SJSA1 (cell line): ENCODE measurements around the gene FNIP1. TPM values are rescaled to one million over a fixed set of nuclear protein-coding genes. Genes with fewer than 3 reads are reported as not detected.
"Not testable (repeated sequence)": the region's sequence is repeated elsewhere in the genome, so short reads cannot be mapped to it uniquely, and the experiment has no call there.

Source experiments
- DNase-seq, 2 experiments: peaks; one replicate each; pipeline ENCODE4 v3.0.0-alpha.2; 2015 to 2020; ENCODE audit warnings: low spot score in 2 of 2, low read depth in 1 of 2
- H3K27ac ChIP-seq: fragments of 250-450 bp; sonication (Bioruptor Pico); 2 replicates; pipeline ENCODE4 v1.5.1; 2020; ENCODE audit warnings: mild to moderate bottlenecking, moderate library complexity
- H3K27me3 ChIP-seq: fragments of 250-450 bp; sonication (Bioruptor Pico); replicated peaks from 2 replicates; pipeline ENCODE4 v1.5.1; 2020; ENCODE audit warnings: mild to moderate bottlenecking, moderate library complexity
- H3K36me3 ChIP-seq: fragments of 250-450 bp; sonication (Bioruptor Pico); 2 replicates; pipeline ENCODE4 v1.5.1; 2020; ENCODE audit warnings: mild to moderate bottlenecking
- H3K4me1 ChIP-seq: fragments of 250-450 bp; sonication (Bioruptor Pico); replicated peaks from 2 replicates; pipeline ENCODE4 v1.6.1; 2021; ENCODE audit warnings: mild to moderate bottlenecking
- H3K4me3 ChIP-seq: fragments of 250-450 bp; sonication (Bioruptor Pico); 2 replicates; pipeline ENCODE4 v1.5.1; 2020; ENCODE audit warnings: mild to moderate bottlenecking
- H3K9me3 ChIP-seq: fragments of 250-450 bp; sonication (Bioruptor Pico); replicated peaks from 2 replicates; pipeline ENCODE4 v1.5.1; 2020; ENCODE audit warnings: mild to moderate bottlenecking
- total RNA-seq: library from RNA; depleted of rRNA; stranded (reverse); fragments of >200 nt; shearing (Covaris generic); gene quantifications from 2 replicates; pipeline ENCODE4 v1.2.3, GENCODE V29; 2014; rRNA removed

The FNIP1 gene
- total RNA-seq, 1 experiment from 2014 or later = 44.5 TPM

DNA sequence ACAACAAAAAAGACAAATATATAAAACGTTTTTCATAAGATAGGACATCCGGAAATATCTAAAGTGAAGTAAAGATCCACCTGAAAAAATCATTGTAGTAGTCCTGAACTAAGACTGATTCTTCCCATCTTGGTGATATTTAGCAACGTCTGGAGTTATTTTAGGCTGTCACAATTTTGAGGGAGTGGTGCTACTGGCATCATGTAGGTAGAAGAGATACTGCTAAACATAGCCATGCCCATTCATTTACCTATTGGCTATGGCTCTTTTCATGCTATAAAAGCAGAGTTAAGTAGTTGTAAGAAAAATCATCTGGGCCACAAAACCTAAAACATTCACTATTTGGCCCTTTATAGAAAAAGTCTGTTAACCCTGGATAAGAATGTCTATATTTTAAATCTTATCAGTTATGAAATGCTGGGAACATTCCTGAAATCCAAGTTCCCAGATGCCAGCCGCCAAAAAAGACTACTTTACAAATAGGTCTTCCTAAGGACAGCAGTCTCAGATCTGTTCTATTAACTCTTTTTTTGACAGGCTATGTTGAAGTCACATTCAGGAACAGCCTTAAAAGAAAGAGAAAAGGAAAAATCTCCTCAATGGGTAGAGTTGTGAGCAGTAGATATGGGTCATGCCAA, 188.8 kb downstream of the FNIP1 start:
- Histone ChIP-seq H3K27ac (no peak overlapping the region), H3K36me3 (peaks cover 3% of the 10 kb centered on the region), H3K4me1 (peaks cover 26% of the 10 kb centered on the region), H3K27me3 (no peaks in the 10 kb centered on the region), H3K4me3 (no peak overlapping the region), H3K9me3 (no peaks in the 10 kb centered on the region)
- DNase-seq = no peak

DNA sequence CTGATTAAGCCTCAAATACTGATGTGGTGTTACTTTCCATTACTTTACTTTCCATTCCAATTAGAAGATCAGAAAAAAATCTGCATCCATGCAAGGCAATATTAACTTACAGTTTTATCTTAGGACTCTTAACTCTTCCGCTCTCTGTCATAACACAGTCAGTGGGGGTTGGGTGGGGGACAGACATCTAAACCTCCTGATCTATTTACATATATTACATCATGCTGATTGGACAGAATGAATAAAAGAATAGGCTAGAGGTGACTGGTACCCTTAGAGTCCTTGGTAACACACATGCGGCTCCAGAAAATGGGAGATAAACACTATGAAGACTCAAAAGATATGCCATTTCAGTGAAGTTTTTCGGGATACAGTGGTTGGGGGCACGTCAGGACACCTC, 189.4 kb downstream of the FNIP1 start:
- no peaks in the 10 kb centered on the region for H3K9me3 ChIP-seq
- peaks cover 9% of the 10 kb centered on the region for H3K36me3 ChIP-seq
- no peaks in the 10 kb centered on the region for H3K27me3 ChIP-seq
- peaks cover 24% of the 10 kb centered on the region for H3K4me1 ChIP-seq
- no peak overlapping the region for H3K27ac ChIP-seq
- no peak overlapping the region for H3K4me3 ChIP-seq
- DNase-seq = no peak

DNA sequence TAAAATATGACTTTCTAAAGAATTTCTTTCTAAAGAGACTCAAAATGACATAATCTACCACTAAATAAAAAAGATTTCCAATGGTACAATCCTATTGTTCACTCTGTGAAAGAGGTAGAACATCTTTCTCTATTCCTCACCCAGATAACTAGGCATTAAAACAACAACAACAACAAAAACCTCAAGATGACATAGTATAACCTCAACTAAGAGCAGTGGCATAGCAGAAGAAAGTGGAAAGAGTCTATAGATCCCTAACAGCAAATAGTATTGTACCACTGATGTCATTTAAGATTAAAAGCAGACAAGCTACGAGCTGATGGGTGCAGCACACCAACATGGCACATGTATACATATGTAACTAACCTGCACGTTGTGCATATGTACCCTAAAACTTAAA, 191.7 kb downstream of the FNIP1 start:
- H3K27ac ChIP-seq = no peak overlapping the region
- peaks cover 14% of the 10 kb centered on the region for H3K36me3 ChIP-seq
- DNase-seq = no peak
- no peaks in the 10 kb centered on the region for H3K9me3 ChIP-seq
- H3K4me3 ChIP-seq = no peak overlapping the region
- H3K4me1 ChIP-seq = peaks cover 7% of the 10 kb centered on the region
- H3K27me3 ChIP-seq = no peaks in the 10 kb centered on the region

DNA sequence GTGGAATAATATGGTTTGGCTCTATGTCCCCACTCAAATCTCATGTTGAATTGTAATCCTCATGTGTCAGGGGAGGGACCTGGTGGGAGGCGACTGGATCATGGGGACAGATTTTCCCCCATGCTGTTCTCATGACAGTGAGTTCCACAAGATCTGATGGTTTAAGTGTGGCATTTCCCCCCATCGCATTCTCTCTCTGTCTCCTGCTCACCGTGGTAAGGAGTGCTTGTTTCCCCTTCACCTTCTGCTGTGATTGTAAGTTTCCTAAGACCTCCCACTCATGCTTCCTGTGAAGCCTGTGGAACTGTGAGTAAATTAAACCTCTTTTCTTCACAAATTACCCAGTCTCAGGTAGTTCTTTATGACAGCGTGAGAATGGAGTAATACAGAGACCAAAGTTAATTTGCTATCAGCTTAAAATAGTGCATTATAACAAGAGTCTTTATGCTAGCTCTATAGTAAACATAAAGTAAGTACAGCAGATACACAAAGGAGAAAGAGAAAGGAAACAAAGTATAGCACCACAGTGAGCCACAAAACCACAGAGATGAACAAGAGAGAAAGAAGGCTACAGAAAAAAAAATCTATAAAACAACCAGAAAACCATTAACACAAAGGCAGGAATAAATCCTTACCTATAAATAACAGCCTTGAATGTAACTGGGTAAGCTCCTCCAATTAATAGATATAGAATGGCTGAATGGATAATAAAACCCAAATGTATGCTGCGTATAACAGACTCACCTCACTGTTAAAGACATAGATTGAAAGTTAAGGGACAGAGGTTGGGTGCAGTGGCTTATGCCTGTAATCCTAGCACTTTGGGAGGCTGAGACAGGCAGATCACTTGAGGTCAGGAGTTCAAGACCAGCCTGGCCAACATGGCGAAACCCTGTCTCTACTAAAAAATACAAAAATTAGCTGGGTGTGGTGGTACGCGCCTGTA, 201.5 kb downstream of the FNIP1 start:
- Histone ChIP-seq H3K27ac (no peak overlapping the region), H3K4me3 (no peak overlapping the region), H3K27me3 (no peaks in the 10 kb centered on the region), H3K36me3 (no peaks in the 10 kb centered on the region; the same call in 1 of the 2 replicates), H3K4me1 (peaks cover 4% of the 10 kb centered on the region; the same call in 1 of the 2 replicates), H3K9me3 (no peaks in the 10 kb centered on the region)
- DNase-seq = no peak

DNA sequence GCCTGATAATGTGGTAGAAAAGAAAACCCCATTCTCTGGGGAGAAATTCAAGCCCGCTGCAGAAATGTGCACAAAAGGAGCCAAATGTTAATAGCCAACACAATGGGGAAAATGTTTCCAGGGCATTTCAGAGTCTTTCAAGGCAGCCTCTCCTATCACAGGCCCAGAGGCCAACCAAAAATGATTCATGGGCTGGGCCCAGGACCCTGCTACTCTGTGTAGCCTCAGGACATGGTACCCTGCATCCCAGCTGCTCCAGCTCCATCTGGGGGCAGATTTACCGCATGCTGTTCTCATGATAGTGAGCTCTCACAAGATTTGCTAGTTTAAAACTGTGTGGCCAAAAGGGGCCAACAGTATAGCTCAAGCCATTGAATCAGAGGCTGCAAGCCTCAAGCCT, 202.9 kb downstream of the FNIP1 start:
- Histone ChIP-seq H3K36me3 (peaks cover 3% of the 10 kb centered on the region; the same call in 1 of the 2 replicates), H3K9me3 (no peaks in the 10 kb centered on the region), H3K4me3 (no peak overlapping the region), H3K4me1 (peaks cover 4% of the 10 kb centered on the region; the same call in 1 of the 2 replicates), H3K27ac (no peak overlapping the region), H3K27me3 (no peaks in the 10 kb centered on the region)
- no peak for DNase-seq

DNA sequence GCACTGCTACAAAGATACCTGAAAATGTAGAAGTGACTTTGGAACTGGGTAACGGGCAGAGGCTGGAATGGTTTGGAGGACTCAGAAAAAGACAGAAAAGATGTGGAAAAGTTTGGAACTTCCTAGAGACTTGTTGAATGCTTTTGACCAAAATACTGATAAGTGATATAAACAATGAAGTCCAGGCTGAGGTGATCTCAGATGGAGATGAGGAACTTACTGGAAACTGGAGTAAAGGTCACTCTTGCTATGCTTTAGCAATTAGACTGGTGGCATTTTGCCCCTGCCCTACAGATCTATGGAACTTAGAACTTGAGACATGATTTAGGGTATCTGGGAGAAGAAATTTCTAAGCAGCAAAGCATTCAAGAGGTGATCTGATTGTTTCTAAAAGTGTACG, 203.4 kb downstream of the FNIP1 start:
- H3K36me3 ChIP-seq, H3K27me3 ChIP-seq, H3K4me1 ChIP-seq, H3K9me3 ChIP-seq, H3K27ac ChIP-seq, H3K4me3 ChIP-seq, DNase-seq: not testable (repeated sequence)

Other genes starting within 250 kb of the FNIP1 start
- gene RAPGEF6, start 161.8 kb downstream of the FNIP1 start, total RNA-seq = 20.8 and 21.1 TPM in 2 replicates
- not detected in 2 replicates for gene MEIKIN, start 148.6 kb upstream of the FNIP1 start, total RNA-seq
- 0.03 TPM in 1 of 2 replicates, not detected in the other for gene ACSL6, start 214.6 kb upstream of the FNIP1 start, total RNA-seq